Stimulated activated CD4-positive, alpha-beta T cell treated with anti-CD3 and anti-CD28 coated beads, Interleukin-12 subunit alpha, Interleukin-12 subunit beta, amount 100 ng/mL, for 24 hours (primary cell): ENCODE data around the gene GFER.
"Not testable (repeated sequence)": the region's sequence is repeated elsewhere in the genome, so short reads cannot be mapped to it uniquely, and the experiment has no call there.

Experiments
- DNase-seq, 2 experiments: peaks; one replicate each; pipeline ENCODE4 v3.0.0-alpha.2; 2020; ENCODE audit warnings: low read depth in 2 of 2

The GFER gene

DNA sequence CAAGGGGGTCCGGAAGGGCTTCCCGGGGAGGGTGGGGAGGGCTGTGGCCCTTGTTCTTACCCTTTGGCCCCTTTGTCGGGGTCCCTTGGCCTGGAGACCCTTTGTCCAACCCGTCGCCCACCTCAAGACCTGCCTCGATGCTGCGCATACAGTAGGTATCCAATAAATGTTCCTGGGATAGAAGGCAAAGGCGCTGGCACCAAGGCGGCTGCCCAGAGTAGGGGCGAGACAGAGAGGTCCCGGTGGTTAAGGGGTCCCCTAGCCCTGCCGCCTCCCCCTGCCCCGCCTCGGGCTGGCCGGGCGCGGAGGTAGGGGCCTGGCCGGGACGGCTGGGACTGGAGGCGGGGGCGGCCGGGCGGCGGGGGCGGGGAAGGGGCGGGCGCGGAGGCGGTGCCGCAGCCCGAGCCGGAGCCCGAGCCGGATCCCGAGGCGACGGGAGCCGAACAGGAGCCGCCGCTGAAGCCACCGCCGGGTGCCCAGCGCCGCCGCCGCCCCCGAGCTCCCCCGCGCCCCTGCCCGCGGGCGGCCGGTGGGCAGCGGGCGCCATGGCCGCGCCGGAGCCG lies 42.5 kb downstream of the GFER start, which contains the start of gene NHERF2:
Gene NHERF2, plus strand, starts transcription at position 442 of the 563 bp plus-strand sequence. Its CDS starts 104 bp downstream, at position 546.
- no peak for DNase-seq

DNA sequence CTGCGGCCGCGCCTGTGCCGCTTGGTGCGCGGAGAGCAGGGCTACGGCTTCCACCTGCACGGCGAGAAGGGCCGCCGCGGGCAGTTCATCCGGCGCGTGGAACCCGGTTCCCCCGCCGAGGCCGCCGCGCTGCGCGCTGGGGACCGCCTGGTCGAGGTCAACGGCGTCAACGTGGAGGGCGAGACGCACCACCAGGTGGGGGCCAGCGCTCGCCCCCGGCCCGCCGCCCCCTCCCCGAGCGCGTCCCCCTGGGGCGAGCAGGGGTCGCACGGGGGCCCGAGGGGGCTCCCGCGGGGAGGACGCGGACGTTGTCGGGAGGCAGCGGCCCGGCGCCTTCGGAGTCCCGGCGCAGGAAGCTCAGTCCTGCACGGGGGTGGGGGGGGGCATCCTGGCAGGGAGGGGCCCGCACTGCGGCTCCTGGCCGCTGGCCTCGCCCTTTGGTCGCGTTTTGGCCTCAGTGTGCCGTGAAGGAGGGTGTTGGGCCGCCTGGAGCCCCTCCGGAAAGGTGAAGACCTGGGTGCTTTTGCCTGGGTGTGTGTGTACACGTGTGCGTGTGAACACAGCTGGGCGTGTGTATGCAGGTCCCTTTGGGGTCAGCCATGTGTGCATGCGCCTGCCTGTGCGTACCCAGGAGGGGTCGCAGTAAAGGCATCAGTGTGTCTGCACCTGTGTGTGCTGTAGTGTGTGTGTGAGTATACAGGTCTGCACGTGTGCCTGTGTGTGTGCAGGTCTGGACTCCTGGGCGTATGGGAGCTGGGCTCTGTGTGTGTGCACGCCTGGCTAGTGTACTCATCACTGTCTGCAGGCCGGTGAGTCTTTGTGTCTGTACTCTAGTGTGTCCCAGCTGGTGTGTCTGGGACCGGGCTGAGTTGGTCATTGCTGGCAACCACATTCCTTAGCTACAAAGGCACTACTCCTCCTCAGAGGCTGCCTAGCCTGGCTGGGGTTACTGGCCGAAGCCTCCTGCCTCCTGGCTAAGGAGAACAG lies 43.3 kb downstream of the GFER start:
- no peak for DNase-seq

GRCh38 chr16:2028146-2028545 lies 44.2 kb downstream of the GFER start:
- no peak for DNase-seq

DNA sequence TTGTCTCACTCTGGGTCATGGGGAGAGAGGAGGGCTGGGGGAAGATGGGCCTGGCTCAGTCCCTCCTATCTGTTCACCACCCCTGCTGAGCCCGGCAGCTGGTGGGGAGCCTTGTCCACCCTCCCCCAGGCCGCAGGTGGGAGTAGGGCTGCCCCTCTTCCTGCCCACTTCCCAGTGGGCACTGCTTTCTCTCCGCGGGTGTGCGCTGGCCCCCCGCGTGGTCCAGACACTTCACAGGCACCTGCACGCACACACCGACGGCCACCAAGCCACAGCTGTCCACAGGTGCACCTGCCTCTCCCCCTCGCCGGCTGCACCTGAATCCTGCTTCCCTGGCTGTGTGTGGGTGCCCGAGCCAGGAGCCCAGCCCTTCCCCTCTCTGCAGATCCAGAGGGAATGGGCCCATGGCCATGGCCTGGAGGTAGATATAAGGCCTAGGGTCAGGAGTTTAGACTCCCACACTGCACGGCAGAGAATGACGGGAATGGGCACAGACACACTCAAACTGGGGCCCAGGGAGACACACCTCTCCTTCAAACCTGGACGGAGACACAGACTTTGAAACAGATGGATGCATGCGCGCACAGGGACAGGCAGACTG lies 44.7 kb downstream of the GFER start:
- DNase-seq, result no peak

GRCh38 chr16:2029350-2029749 lies 45.4 kb downstream of the GFER start:
- no peak for DNase-seq

DNA sequence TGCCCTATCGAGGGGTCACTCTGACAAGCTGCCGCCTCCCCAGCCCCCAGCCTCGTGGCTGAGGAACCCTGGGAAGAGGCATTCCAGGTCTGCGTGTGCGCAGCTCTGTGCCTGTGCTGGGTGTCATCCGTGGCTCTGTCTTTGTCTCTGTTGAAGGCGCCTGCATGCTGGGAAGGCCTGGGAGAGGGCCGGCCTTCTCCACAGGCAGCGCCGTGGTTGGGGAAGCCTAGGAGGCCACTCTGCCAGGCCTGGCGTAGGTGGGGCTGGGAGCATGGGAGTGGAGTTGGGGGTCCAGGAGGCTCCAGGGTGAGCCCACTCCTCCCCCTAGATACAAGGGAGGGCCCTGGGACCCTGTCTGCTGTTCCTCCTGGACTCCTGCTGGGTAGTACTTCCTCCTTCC lies 46.0 kb downstream of the GFER start:
- DNase-seq, result no peak

- no peak for DNase-seq
These were observed 47.1 kb downstream of the GFER start for GRCh38 chr16:2031081-2031577.

- no peak for DNase-seq
These were observed 48.5 kb downstream of the GFER start for GRCh38 chr16:2032285-2033056.

GRCh38 chr16:2033057-2033908 lies 49.3 kb downstream of the GFER start:
- no peak for DNase-seq

- not testable (repeated sequence) for DNase-seq
These were observed 50.1 kb downstream of the GFER start for GRCh38 chr16:2033909-2034695.

DNA sequence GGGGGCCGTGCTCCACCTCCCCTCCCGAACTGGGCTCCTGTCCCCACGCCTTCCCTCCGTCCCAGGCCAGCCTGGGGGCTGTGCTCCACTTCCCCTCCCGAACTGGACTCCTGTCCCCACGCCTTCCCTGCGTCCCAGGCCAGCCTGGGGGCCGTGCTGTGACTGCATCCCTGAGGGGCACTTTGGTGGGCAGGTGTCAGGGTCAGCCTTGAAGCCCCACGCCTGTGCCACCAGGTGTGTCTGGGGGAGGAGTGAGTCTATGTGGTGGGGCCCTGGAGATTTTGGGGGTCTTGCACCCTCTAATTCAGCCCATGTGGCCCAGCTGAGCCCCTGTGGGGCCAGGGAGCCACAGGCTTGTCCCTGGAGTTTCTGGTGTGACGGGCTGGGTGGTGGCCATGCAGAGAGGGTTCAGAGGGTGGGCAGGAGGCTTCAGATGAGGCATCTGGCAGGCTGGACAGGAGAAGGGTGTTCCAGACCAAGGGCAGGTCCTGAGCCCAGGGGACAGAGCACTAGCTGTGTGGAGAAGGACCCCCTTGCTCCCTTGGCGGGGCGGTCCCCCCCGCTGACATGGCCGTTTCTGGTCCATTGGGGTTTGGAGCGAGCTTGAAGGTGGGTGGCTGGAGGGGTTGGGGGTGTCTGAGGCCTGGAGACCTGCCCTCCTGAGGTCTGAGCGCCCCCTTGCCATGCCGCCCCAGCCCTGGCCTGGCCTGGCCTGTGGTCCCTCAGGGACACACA lies 50.9 kb downstream of the GFER start:
- no peak for DNase-seq

GRCh38 chr16:2035431-2036199 lies 51.6 kb downstream of the GFER start:
- DNase-seq, result no peak

GRCh38 chr16:2036200-2036966 lies 52.4 kb downstream of the GFER start:
- no peak for DNase-seq

GRCh38 chr16:2037115-2037514 lies 53.1 kb downstream of the GFER start:
- no peak for DNase-seq
